IPS-NIHi7 (cell line): ENCODE results near the gene LMBR1.
"Not testable (repeated sequence)": the region's sequence is repeated elsewhere in the genome, so short reads cannot be mapped to it uniquely, and the experiment has no call there.

Experiments used
- DNase-seq: peaks from one replicate; pipeline ENCODE4 v3.0.0; 2012; ENCODE audit warnings: mixed read lengths; ENCODE audit errors: extremely low spot score

Gene LMBR1

GRCh38 chr7:156906200-156906649 lies 13.2 kb upstream of the LMBR1 start:
- no peak for DNase-seq

- no peak for DNase-seq
Observed at GRCh38 chr7:156903232-156903909, 10.4 kb upstream of the LMBR1 start.

- DNase-seq: not testable (repeated sequence)
Observed at GRCh38 chr7:156900093-156900492, 7.1 kb upstream of the LMBR1 start.

- no peak for DNase-seq
Observed at GRCh38 chr7:156898938-156899337, 6.0 kb upstream of the LMBR1 start.

GRCh38 chr7:156897673-156898072 lies 4.7 kb upstream of the LMBR1 start:
- DNase-seq: no peak

GRCh38 chr7:156896388-156897022 lies 3.5 kb upstream of the LMBR1 start:
- no peak for DNase-seq

- no peak for DNase-seq
Observed at GRCh38 chr7:156895024-156895780, 2.2 kb upstream of the LMBR1 start.

- DNase-seq: peak; percentile 73
Observed at GRCh38 chr7:156892081-156892800, 742 bp downstream of the LMBR1 start.

GRCh38 chr7:156889746-156890145 lies 3.2 kb downstream of the LMBR1 start:
- no peak for DNase-seq

- DNase-seq: no peak
Observed at GRCh38 chr7:156889089-156889488, 3.9 kb downstream of the LMBR1 start.

- no peak for DNase-seq
Observed at GRCh38 chr7:156886020-156886795, 6.8 kb downstream of the LMBR1 start.

- DNase-seq: no peak
Observed at GRCh38 chr7:156881679-156882078, 11.3 kb downstream of the LMBR1 start.

GRCh38 chr7:156875766-156876165 lies 17.2 kb downstream of the LMBR1 start:
- DNase-seq: no peak

- not testable (repeated sequence) for DNase-seq
Observed at GRCh38 chr7:156868363-156868762, 24.6 kb downstream of the LMBR1 start.

GRCh38 chr7:156865493-156865892 lies 27.5 kb downstream of the LMBR1 start:
- no peak for DNase-seq

GRCh38 chr7:156862022-156862421 lies 31.0 kb downstream of the LMBR1 start:
- not testable (repeated sequence) for DNase-seq

- DNase-seq: no peak
Observed at GRCh38 chr7:156861212-156861611, 31.8 kb downstream of the LMBR1 start.

GRCh38 chr7:156860099-156860498 lies 32.9 kb downstream of the LMBR1 start:
- DNase-seq: not testable (repeated sequence)

- DNase-seq: no peak
Observed at GRCh38 chr7:156858523-156858922, 34.5 kb downstream of the LMBR1 start.

- no peak for DNase-seq
Observed at GRCh38 chr7:156857757-156858156, 35.2 kb downstream of the LMBR1 start.

- DNase-seq: no peak
Observed at GRCh38 chr7:156854654-156855053, 38.3 kb downstream of the LMBR1 start.
